ENCODE data around the gene XYLT2. TPM values are rescaled to one million over a fixed set of nuclear protein-coding genes. Genes with fewer than 3 reads are reported as not detected.
"Not testable (repeated sequence)": the region's sequence is repeated elsewhere in the genome, so short reads cannot be mapped to it uniquely, and the experiment has no call there.

The XYLT2 gene
- total and polyA plus RNA-seq, 2 experiments from 2014 or later: 48.8 to 80.0 TPM

DNA sequence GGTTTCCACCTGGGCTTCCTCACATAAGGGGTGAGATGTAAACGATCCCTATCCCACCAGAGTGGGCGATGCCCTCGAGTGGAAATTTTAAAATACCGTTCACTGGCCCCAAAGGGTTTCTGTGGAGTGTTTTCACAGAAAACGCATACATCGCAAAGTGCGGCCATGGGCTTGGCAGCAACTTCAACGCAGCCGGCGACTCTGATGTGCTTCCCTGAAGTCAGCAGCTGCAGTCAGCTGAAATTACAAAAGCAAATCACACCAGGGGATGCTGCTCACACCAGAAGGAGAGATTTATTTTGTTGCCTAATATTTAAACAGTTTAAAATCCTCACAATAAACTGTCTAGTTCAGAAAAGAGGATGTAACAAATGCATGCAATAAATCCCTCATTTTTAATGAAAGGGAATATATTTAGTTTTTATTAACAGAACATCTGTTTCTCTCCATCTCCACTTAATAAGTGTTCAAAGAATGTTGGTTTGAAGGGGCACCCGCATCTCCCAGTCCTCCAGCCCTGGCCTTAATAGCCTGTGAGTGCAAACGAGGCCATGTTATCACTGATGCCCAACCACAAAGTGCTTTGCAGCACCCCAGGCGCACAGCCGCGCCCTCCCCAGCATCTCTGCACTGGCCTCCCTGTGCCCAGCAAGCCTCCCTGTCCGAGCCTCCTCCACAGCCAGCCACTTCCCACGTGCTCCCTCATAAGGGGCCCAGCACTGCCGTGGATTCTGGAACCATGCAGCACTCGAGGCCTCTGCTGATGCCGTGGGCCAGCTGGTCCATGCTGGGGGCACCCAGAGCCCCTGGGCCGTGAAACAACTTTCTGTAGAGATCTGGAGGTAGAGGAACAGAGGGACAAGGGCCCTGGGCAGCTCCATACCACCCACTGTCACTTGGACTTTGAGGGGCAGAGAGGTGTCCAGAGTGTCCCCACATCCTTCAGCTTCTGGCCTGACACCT, 17.3 kb upstream of the XYLT2 start:
- Histone ChIP-seq H3K4me3 (no peak overlapping the region), H3K4me1 (ENCODE audit: low read depth) (peaks cover 6% of the 10 kb centered on the region), H3K27ac (no peak overlapping the region), H3K36me3 (no peaks in the 10 kb centered on the region), H3K27me3 (no peaks in the 10 kb centered on the region), H3K9me3 (ENCODE audit: low read depth) (no peaks in the 10 kb centered on the region)
- TF ChIP-seq, protein P1, sequence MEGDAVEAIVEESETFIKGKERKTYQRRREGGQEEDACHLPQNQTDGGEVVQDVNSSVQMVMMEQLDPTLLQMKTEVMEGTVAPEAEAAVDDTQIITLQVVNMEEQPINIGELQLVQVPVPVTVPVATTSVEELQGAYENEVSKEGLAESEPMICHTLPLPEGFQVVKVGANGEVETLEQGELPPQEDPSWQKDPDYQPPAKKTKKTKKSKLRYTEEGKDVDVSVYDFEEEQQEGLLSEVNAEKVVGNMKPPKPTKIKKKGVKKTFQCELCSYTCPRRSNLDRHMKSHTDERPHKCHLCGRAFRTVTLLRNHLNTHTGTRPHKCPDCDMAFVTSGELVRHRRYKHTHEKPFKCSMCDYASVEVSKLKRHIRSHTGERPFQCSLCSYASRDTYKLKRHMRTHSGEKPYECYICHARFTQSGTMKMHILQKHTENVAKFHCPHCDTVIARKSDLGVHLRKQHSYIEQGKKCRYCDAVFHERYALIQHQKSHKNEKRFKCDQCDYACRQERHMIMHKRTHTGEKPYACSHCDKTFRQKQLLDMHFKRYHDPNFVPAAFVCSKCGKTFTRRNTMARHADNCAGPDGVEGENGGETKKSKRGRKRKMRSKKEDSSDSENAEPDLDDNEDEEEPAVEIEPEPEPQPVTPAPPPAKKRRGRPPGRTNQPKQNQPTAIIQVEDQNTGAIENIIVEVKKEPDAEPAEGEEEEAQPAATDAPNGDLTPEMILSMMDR (IDR thresholded peaks at IDR 0.05; ENCODE audit: low read depth, low read length): no peak
- DNase-seq (ENCODE audit: low read depth in 1 of 2, low spot score in 1 of 2): no peak

DNA sequence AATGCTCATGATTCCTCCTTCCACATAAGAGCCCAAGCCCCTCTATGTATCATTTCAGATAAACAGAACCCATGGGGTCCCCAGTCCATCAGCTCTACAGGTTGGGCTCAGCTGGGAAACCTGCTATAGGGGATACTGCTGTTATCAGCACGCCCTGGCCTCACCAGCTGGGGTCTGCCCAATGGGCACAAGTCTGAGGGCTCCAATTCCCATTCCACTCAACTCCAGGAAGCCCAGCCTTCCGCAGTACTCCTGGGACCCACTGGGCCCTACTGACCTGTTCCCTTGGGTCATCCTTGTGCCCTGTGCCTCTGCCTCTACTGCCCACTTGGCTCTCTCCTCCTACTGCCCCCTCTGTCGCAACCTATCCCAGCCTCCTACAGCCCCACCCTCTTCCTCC, 16.2 kb upstream of the XYLT2 start:
- TF ChIP-seq, protein P1 (IDR thresholded peaks at IDR 0.05; ENCODE audit: low read depth, low read length): no peak
- Histone ChIP-seq H3K27me3 (no peaks in the 10 kb centered on the region), H3K9me3 (ENCODE audit: low read depth) (no peaks in the 10 kb centered on the region), H3K36me3 (no peaks in the 10 kb centered on the region), H3K4me1 (ENCODE audit: low read depth) (peaks cover 6% of the 10 kb centered on the region), H3K27ac (no peak overlapping the region), H3K4me3 (no peak overlapping the region)
- no peak for DNase-seq (ENCODE audit: low read depth in 1 of 2, low spot score in 1 of 2)

DNA sequence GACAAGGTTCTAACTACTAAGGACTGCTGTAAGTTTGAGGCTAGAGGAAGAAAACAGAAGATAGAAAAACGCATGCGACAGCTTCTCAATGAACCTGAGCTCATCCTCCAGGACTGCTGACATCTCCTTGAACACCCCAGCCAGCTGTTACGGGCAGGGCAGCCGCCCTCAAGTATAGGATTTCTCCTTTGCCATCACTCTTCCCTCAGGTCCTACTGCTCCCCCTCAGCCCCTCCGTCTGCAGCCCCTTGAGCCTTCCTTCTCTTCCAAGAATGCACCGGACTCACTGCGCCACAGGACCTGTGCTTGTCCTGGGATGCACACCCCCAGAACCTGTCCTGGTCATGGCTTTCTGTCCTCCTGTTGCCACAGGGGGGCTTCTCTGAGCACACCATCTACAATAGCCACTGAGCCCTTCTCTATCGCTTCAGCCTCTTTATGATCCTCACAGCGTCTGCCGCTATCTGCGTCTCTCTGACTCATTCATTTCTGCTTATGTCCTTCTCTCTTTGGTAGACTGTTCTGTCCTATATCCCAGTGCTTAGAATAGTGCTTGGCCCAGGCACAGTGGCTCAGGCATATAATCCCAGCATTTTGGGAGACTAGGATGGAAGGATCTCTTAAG, 15.7 kb upstream of the XYLT2 start:
- Histone ChIP-seq H3K4me1 (ENCODE audit: low read depth) (peaks cover 6% of the 10 kb centered on the region), H3K36me3 (no peaks in the 10 kb centered on the region), H3K4me3 (no peak overlapping the region), H3K9me3 (ENCODE audit: low read depth) (no peaks in the 10 kb centered on the region), H3K27me3 (no peaks in the 10 kb centered on the region), H3K27ac (no peak overlapping the region)
- DNase-seq (ENCODE audit: low read depth in 1 of 2, low spot score in 1 of 2): no peak
- TF ChIP-seq, protein P1 (IDR thresholded peaks at IDR 0.05; ENCODE audit: low read depth, low read length): no peak

DNA sequence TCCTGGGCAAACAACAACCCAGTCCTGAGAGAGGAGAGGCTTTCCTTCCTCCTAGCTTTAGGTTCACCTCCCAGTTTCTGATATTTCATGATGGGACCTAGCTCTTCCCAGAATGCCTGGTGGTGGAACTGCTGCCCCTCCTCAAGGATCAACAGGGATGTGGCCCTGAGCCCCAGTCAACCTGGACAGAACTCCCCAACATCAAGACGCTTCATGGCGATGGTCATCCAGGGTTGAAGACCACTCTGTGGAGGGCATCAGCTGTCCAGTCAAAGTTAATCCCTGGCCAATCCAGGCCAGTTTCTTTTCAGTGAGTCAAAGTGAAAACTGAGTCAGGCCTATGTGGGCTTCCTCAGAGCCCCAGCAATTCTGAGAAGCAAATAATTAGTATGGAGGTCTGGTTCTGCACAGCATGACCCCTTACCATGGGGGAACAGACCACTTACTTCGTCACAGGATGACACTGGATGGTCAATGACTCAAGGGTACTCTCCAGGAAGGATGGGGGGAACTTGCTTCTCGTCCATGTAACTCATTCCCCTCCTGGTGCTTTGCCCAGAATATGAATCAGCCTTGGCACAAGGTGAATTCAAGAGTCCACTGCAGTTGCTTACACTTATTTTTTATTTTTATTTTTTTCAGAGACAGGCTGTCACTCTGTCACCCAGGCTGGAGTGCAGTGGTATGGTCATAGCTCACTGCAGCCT, 14.7 kb upstream of the XYLT2 start:
- TF ChIP-seq, protein P1 (IDR thresholded peaks at IDR 0.05; ENCODE audit: low read depth, low read length): no peak
- H3K9me3 ChIP-seq (ENCODE audit: low read depth): no peaks in the 10 kb centered on the region
- DNase-seq (ENCODE audit: low read depth in 1 of 2, low spot score in 1 of 2): peak in 1 of 2 donors; percentile 80
- H3K4me1 ChIP-seq (ENCODE audit: low read depth): peaks cover 6% of the 10 kb centered on the region
- H3K36me3 ChIP-seq: no peaks in the 10 kb centered on the region
- H3K27ac ChIP-seq: peak overlapping the region; percentile 85
- H3K4me3 ChIP-seq: no peak overlapping the region
- H3K27me3 ChIP-seq: no peaks in the 10 kb centered on the region

DNA sequence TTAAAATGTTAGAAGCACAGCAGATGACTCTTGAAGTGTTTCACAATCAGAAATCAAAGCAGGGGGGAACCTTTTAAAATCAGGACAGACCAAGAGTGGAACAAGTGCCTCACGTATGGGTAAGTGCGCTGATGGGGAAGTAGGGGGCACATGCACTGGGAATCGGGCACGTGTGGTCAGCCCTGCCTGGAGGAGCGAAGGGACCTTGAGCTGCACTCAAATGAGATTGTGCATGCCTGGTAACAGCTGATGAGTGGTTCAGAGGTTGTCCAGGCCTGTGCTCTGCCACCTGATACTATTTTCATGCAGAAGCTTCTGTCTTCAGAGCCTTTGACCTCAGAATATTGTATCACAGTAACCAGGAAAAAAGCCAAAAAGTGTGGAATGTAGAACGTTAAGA, 13.7 kb upstream of the XYLT2 start:
- Histone ChIP-seq H3K4me1 (ENCODE audit: low read depth) (peaks cover 6% of the 10 kb centered on the region), H3K36me3 (no peaks in the 10 kb centered on the region), H3K9me3 (ENCODE audit: low read depth) (no peaks in the 10 kb centered on the region), H3K27ac (peak overlapping the region; percentile 85), H3K4me3 (no peak overlapping the region), H3K27me3 (no peaks in the 10 kb centered on the region)
- TF ChIP-seq, protein P1 (IDR thresholded peaks at IDR 0.05; ENCODE audit: low read depth, low read length): no peak
- DNase-seq (ENCODE audit: low read depth in 1 of 2, low spot score in 1 of 2): peak in 1 of 2 donors; percentile 76

DNA sequence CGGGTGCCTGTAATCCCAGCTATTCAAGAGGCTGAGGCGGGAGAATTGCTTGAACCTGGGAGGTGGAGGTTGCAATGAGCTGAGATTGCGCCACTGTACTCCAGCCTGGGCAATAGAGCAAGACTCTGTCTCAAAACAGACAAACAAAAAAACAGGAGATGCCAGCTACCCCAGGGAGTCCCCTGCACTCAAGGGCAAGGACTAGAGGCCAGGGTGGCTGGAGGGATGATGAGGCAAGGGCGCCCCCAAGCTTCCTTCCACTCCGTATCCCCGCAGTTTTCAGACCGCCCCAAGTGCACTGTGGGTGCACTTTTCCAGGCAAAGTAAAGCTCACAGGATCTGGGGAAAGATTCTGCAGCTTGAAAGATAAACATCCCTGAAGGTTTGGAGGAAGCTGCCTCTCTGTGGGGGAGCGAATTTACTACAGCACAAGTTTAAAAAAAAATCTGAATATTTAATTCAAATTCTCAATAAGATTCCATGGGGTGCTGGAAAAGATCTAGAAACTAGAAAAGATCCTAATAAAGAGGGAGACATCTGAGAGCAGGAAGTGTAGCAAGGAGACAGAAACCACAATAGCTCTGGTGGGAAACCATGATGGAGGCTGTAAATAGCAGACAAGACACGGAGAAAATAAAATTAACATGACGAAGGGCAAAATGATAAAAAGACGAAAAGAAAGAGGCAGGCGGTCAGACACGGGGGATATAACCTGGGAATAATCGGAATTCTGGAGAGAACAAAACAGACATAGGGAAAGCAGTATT, 12.5 kb upstream of the XYLT2 start:
- H3K4me3 ChIP-seq; H3K27ac ChIP-seq; H3K27me3 ChIP-seq; H3K36me3 ChIP-seq; H3K9me3 ChIP-seq (ENCODE audit: low read depth); H3K4me1 ChIP-seq (ENCODE audit: low read depth): not testable (repeated sequence)
- peak in 1 of 2 donors; percentile 18 for DNase-seq (ENCODE audit: low read depth in 1 of 2, low spot score in 1 of 2)
